Renal pelvis (tissue), 4 donors: Measurements from ENCODE around the gene IL32. TPM values are rescaled to one million over a fixed set of nuclear protein-coding genes. Genes with fewer than 3 reads are reported as not detected.

Experiments
- DNase-seq: peaks from one replicate; pipeline ENCODE4 v3.0.0-alpha.2; 2013
- polyA plus RNA-seq, 3 donors: library from polyadenylated mRNA; unstranded; fragments of 120-200 nt; gene quantifications; one replicate each; pipeline ENCODE4 v1.2.1, GENCODE V29; 2013; ENCODE audit not compliant: insufficient read length in 3 of 3

IL32 gene
- polyA plus RNA-seq, 3 donors, result 30.4 to 39.9 (median 34.9) TPM

DNA sequence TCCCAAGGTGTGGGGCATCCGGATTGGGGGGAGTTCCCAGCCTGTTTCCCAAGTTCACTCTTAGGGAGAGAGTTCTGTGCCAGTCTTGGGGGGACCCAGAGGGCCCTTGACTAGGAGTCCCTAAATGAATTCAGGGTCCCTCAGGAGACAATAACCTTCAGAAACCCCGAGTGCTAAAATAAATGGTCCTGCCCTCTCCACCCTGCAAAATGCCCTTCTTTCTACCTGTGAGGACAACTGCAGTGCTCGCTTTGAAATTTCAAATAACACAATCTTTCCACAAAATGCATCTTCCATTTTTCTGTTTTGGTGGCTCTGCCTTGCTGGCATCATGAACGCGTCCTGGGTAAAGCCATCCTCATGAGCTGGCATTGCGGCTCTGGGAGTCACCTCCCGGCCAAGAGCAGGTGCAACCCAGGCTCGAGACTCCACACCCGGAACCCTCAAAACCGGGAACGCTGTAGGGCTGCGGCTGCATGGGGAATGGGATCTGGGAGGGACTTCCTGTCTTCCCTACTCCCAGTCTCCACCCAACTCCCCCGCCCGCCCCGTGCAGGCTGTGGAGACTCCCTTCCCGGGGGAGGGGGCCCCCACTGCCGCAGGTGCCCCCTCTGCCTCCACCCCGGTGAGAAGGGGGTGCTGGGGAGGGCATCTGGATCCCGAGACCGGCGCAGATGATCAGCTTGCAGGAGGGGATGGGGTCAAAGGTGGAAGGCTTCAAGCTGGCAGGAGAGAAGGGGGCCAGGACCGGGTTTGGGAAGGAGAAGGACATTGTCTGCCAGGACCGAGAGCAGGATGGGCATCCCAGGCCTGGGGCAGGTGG lies 46.8 kb downstream of the IL32 start, which contains the start of gene ZNF205:
Gene ZNF205, plus strand, starts transcription at position 529 of the 823 bp plus-strand sequence. CDS start 845 bp downstream, outside the sequence.
- DNase-seq, result peak; percentile 72

DNA sequence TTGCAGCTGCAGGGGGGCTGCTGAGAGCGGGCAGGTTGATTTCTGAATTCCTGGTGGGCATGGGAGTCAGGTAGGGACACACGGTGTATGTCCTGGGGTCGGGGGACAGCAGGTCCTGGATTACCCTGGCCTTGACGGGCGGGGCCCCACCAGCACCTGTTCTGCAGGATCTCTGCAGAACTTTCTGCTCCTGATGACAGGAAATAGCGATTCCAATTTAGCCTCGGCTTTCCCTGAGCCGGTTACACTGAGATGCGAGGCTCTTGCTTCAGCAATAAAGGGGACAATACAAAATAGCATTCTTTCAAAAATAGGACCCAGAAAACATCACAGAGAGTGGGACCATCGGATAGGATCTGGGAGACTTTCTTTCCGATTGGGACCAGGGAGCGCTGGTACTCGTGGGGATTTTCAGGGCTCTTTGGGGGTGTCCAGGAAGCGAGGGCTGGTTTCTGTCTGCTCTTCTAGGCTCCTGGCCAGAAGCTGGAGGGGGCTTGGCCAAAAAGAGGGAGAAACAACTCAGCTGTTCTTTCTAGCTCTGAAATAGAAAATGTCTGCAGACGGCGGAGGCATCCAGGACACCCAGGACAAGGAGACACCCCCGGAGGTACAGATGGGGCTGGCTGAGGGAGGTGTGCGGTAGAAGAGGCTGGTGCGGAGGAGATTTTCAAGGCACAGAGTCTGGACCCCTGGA lies 47.6 kb downstream of the IL32 start:
- DNase-seq, result no peak

DNA sequence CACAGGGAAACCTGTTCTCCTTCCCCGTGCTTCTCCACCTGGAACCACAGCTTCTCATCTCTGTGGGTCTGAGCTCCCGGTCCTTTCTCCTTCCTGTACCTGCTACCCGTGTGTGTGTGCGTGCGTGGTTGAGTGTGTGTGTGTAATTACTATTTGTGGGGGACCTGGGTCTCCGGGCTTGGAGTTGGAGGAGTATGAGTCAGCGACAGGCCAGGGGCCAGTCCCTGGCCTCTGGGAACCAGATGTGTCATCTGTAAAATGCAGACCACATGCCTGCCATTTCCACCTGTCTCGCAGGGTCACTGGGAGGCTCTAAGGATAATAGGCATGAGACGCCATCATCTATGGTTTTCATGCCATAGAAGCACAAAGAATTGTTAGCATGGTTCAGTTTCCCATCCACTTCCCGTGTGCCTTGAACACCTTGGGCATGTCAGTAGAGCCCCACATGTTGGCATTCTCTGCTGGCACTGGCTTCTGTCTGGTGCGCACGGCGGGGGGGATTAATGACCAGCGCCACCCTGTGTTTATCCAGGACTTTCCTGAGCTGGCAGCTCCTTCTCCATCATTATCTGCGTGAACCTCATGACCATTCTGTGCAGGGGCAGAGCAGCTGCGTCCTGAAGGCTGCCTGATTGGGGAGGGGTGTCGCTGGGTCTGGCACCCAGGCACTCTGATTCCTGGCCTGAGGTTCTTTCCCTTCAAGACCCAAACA lies 48.5 kb downstream of the IL32 start:
- DNase-seq, result no peak

DNA sequence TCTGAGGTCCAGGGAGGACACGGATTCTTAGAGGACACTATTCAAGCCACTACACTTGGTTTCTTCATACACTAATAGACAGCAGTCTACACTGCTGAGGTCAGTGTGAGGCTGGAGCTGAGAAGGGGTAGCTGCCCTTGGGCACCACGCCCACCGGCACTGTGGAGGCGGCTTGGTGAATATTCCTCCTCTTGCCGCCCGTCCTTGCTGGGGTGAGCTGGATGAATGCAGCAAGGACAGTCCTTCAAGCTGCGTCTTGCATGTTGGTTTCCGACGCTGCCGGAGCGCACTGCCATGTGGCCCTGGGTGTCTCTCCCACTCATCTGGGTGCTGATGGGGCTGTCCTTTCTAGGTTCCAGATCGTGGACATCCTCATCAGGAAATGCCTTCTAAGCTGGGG lies 49.6 kb downstream of the IL32 start:
- no peak for DNase-seq

DNA sequence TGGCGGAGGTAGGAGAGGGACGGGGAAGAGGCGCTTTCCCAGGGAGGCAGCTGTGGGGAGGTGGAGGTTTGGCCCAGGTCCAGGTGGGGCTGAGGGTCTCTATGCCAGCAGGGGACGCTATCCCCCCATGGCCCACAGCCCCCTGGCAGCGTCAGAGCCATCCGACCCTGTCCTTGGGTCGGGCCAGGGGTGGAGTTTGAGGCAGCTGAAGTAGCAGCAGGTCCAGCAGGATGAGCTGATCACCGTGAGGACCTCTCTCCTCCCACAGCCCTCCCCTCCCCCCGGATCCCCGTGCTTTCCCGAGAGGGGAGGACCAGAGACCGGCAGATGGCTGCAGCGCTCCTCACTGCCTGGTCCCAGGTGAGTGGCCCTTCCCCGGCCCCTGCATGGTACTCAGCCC lies 50.1 kb downstream of the IL32 start:
- no peak for DNase-seq

DNA sequence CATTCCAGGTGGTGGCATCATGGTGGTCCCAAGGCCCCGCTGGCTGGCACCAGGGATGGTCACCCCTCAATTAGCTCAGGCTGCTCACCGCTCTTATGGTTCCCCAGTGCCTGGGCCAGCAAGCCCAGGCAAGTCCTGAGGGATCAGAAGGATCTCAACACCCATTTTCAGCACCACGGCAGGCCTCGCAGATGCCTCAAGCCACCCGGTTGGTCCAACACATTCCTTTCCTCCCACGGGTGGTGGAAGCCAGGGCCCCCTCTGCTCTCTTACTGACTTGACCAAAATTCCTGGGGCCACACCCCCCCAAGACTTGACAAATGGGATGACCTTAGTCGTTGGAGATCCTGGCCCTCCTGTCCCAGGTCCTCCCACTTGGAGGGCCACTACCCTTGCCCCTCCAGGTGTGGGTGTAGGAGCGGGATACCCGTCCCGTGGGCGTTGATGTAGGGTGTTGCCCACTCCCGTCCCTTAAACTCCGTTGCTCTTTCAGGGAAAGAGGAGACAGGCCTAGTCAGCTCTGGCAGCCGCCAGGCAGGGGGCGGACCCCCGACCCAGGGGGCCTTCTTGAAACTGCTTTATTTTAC lies 52.9 kb downstream of the IL32 start:
- no peak for DNase-seq

DNA sequence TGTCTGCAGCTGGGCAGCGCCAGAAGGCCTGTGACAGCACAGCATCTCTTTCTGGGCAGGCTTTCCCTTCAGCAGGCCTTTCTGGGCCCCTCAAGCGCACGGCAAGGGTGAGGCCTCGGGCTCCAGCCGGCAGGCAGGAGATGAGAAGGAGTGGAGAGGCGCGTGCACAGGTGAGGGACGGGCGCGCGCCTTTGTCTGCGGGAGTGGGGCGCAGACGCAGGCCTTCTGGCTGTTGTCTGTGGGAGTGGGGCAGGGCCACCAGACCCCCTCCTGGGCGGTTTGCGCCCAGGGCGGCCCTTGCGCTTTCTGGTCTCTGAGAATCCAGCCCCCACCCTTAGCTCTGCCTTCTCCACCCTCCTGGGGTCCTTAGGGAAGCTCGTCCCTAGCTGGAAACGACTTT lies 53.4 kb downstream of the IL32 start:
- DNase-seq, result no peak

Other genes starting within 250 kb of the IL32 start
- gene PRSS21, start 248.4 kb upstream of the IL32 start, polyA plus RNA-seq, result under 1 TPM in 1 of 3 donors, not detected in 2; 0.38 TPM
- under 1 TPM; 0.21 to 0.84 (median 0.43) TPM for gene ZG16B, start 235.3 kb upstream of the IL32 start, polyA plus RNA-seq
- 10 to 100 TPM in 1 of 3 donors, 1 to 10 TPM in 2; 8.8 to 13.1 (median 9.2) TPM for gene PRSS22, start 207.5 kb upstream of the IL32 start, polyA plus RNA-seq
- 10 to 100 TPM; 26.6 to 33.2 (median 29.5) TPM for gene FLYWCH2, start 182.4 kb upstream of the IL32 start, polyA plus RNA-seq
- 10 to 100 TPM; 27.8 to 38.9 (median 32.4) TPM for gene FLYWCH1, start 153.7 kb upstream of the IL32 start, polyA plus RNA-seq
- 1 to 10 TPM; 2.5 to 3.6 (median 3.5) TPM for gene KREMEN2, start 101.4 kb upstream of the IL32 start, polyA plus RNA-seq
- 10 to 100 TPM in 2 of 3 donors, 1 to 10 TPM in 1; 9.9 to 12.5 (median 12.4) TPM for gene PAQR4, start 96.3 kb upstream of the IL32 start, polyA plus RNA-seq
- gene PKMYT1, start 85.2 kb upstream of the IL32 start, polyA plus RNA-seq, result 10 to 100 TPM; 15.0 to 23.1 (median 22.8) TPM
- gene CLDN9, start 52.7 kb upstream of the IL32 start, polyA plus RNA-seq, result 1 to 10 TPM; 2.8 to 3.4 (median 3.1) TPM
- gene CLDN6, start 47.5 kb upstream of the IL32 start, polyA plus RNA-seq, result 10 to 100 TPM; 36.5 to 44.7 (median 38.9) TPM
- 10 to 100 TPM; 12.7 to 15.3 (median 14.2) TPM for gene TNFRSF12A, start 45.3 kb upstream of the IL32 start, polyA plus RNA-seq
- gene HCFC1R1, start 41.7 kb upstream of the IL32 start, polyA plus RNA-seq, result 10 to 100 TPM; 69.1 to 76.5 (median 71.3) TPM
- 10 to 100 TPM; 31.8 to 36.4 (median 35.8) TPM for gene THOC6, start 41.6 kb upstream of the IL32 start, polyA plus RNA-seq
- 1 to 10 TPM; 2.5 to 3.9 (median 3.6) TPM for gene BICDL2, start 28.7 kb upstream of the IL32 start, polyA plus RNA-seq
- gene MMP25, start 19.1 kb upstream of the IL32 start, polyA plus RNA-seq, result 1 to 10 TPM; 1.4 to 1.6 (median 1.5) TPM
- gene ZSCAN10, start 33.7 kb downstream of the IL32 start, polyA plus RNA-seq, result under 1 TPM; 0.10 to 0.30 (median 0.10) TPM
- 10 to 100 TPM; 16.2 to 20.3 (median 20.2) TPM for gene ZNF205, start 46.9 kb downstream of the IL32 start, polyA plus RNA-seq
- gene ZNF213, start 69.4 kb downstream of the IL32 start, polyA plus RNA-seq, result 10 to 100 TPM; 14.1 to 18.2 (median 16.2) TPM
- gene OR1F1, start 122.6 kb downstream of the IL32 start, polyA plus RNA-seq, result not detected
- gene ZNF200, start 169.5 kb downstream of the IL32 start, polyA plus RNA-seq, result 10 to 100 TPM; 11.5 to 15.0 (median 13.4) TPM
- under 1 TPM; 0.20 to 0.38 (median 0.33) TPM for gene MEFV, start 191.0 kb downstream of the IL32 start, polyA plus RNA-seq
- 10 to 100 TPM; 49.3 to 51.4 (median 49.4) TPM for gene ZNF263, start 217.9 kb downstream of the IL32 start, polyA plus RNA-seq
- 10 to 100 TPM; 10.5 to 15.9 (median 12.2) TPM for gene TIGD7, start 239.8 kb downstream of the IL32 start, polyA plus RNA-seq
- 10 to 100 TPM; 44.1 to 65.2 (median 61.7) TPM for gene ZNF75A, start 239.9 kb downstream of the IL32 start, polyA plus RNA-seq